Left ventricle myocardium inferior (tissue), 1 donor: ENCODE measurements around the gene NATD1. TPM values are rescaled to one million over a fixed set of nuclear protein-coding genes. Genes with fewer than 3 reads are reported as not detected.

ENCODE experiments used
- DNase-seq: peaks from one replicate; pipeline ENCODE4 v3.0.0-alpha.2; 2020
- H3K27ac ChIP-seq: fragments of 200-600 bp; replicated peaks from 2 replicates; pipeline ENCODE4 v1.8.0; 2021
- H3K27me3 ChIP-seq: fragments of 200-600 bp; 2 replicates; pipeline ENCODE4 v1.8.0; 2021; ENCODE audit warnings: low read depth
- H3K36me3 ChIP-seq: fragments of 200-600 bp; 2 replicates; pipeline ENCODE4 v1.8.0; 2021
- H3K4me1 ChIP-seq: fragments of 200-600 bp; 2 replicates; pipeline ENCODE4 v1.8.0; 2021
- H3K4me3 ChIP-seq: fragments of 200-600 bp; 2 replicates; pipeline ENCODE4 v1.8.0; 2021; ENCODE audit warnings: mild to moderate bottlenecking, moderate library complexity
- H3K9me3 ChIP-seq: fragments of 200-600 bp; replicated peaks from 2 replicates; pipeline ENCODE4 v1.8.0; 2021
- intact Hi-C: fragments of 100-400 bp; cut with micrococcal nuclease; formaldehyde crosslinking; loops from one replicate; pipeline ENCODE4 v1.11.0; 2022
- total RNA-seq: library from RNA; stranded (reverse); fragmentation: NEBNext Ultra II Directional; extraction: Animal tissue kit (Norgen Biotek cat#: 25700); gene quantifications from one replicate; pipeline ENCODE4 v1.2.1, GENCODE V29; 2021
- TF ChIP-seq, protein P1 (sequence below): fragments of 200-600 bp; IDR thresholded peaks from 2 replicates; pipeline ENCODE4 v1.8.0; 2021; ENCODE audit warnings: antibody characterized with exemption, mild to moderate bottlenecking, borderline replicate concordance
- donor health status: DM: no; HTN: yes; CAD: no; lungs with severe emphysema.

The NATD1 gene
- total RNA-seq, 1 donor from 2014 or later: 17.7 TPM

DNA sequence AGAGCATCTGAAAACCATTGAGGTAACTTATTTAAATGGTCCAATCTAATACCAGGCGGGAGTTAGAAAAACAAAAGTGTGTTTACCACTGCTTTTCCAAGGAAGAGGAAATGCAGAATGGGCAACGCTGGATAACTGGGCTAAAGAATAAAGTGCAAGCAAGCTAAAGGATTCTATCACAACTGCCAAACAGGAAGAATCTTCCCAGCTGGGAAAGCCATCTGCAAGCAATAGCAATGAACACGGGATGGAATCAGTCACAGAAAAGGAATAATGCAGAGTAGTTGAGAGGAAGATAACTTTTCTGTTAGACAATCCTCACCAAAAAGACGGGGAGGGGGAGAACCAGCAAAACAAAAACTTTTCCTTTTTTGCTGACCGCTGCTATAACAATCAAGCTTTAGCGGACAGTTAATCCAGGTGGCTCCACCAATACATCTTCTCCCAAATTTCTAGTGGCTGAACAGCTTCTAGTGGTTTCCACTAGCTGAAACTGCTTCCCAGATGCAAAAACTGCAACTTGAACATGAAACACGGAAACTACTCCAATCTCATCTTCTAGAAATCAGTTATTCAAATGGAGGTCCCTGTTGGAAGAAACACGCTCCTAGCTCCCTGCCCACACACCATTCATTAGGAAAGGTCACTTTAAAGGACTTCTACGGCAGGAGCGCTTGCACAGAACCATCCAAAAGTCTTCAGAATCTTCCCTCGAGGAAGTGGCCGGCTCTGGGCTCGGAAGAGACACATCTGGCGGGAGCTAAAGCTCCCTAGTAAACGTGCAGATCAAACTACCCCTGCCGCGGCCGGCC, 40.2 kb downstream of the NATD1 start:
- H3K9me3 ChIP-seq: no peaks in the 10 kb centered on the region
- no peaks in the 10 kb centered on the region for H3K27me3 ChIP-seq
- H3K27ac ChIP-seq: peak overlapping the region; percentile 99
- H3K36me3 ChIP-seq: peaks cover 23% of the 10 kb centered on the region
- peaks cover 76% of the 10 kb centered on the region for H3K4me1 ChIP-seq
- intact Hi-C loops: no loop called here
- peak overlapping the region; percentile 99 for H3K4me3 ChIP-seq
- DNase-seq: no peak
- TF ChIP-seq, protein P1, sequence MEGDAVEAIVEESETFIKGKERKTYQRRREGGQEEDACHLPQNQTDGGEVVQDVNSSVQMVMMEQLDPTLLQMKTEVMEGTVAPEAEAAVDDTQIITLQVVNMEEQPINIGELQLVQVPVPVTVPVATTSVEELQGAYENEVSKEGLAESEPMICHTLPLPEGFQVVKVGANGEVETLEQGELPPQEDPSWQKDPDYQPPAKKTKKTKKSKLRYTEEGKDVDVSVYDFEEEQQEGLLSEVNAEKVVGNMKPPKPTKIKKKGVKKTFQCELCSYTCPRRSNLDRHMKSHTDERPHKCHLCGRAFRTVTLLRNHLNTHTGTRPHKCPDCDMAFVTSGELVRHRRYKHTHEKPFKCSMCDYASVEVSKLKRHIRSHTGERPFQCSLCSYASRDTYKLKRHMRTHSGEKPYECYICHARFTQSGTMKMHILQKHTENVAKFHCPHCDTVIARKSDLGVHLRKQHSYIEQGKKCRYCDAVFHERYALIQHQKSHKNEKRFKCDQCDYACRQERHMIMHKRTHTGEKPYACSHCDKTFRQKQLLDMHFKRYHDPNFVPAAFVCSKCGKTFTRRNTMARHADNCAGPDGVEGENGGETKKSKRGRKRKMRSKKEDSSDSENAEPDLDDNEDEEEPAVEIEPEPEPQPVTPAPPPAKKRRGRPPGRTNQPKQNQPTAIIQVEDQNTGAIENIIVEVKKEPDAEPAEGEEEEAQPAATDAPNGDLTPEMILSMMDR: no peak

DNA sequence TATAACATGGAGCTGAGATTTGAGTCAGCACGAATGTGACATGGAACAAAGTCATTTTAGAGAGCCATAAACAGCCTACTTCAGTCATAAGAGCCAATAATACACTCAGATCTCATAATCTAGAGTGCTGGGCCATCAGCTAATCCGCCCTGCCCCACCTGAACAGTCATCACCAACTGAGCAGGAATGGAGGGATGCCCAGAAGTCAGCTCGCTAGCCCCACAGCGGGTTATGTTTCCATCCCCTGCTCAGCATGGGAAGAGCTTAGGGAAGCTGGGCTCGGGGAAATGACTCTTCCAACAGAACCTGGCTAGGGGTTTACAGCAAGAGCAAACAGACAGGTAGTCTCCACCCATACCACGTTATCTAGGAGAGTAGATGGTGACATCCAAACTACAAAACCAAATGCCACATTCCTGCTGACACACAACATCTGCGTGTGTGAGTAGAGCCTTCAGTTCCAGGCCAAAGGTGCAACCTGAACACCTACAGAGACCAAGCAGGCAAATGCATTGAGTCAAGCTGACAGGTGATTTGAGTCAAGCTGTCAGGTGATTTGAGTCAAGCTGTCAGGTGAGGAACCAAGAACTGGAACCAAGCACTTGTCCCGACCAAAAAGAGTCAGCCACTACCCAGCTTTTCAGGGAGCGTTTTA, 41.3 kb downstream of the NATD1 start:
- Histone ChIP-seq H3K4me1 (peaks cover 86% of the 10 kb centered on the region), H3K27me3 (no peaks in the 10 kb centered on the region), H3K4me3 (peak overlapping the region; percentile 99), H3K36me3 (peaks cover 26% of the 10 kb centered on the region), H3K9me3 (no peaks in the 10 kb centered on the region), H3K27ac (no peak overlapping the region)
- DNase-seq: no peak
- TF ChIP-seq, protein P1: no peak
- intact Hi-C loops: no loop called here

DNA sequence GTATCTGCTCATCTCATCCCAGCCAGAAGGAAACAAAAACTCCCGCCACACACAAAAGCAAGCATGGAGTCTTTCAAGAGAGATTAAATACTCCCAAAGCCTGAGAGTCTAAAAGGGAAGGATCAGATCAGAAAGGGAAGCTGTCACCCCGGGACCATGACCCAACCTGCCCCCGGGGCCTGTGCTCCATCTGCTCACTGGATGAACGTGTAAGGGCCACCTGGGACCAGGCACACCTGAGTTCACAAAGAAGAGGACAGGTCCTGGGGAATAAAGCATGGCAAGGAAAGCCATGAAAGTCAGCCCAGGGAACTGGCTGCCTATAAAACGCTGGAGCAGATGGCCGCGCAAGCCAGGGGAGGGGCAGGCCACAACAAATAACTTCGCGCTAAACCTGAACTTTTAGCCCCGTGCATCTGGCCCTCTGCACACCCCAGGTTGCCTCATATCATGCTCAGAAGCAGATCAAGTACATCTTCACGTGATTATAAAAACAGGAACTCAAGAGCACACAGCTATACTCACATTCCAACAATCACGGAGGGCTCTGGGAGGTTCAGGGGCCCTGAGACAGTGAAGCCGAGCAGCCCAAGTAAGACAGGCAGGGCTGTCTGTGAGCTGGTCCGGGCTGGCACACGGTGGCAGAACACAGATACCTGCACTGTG, 42.7 kb downstream of the NATD1 start:
- intact Hi-C loops: no loop called here
- Histone ChIP-seq H3K4me3 (no peak overlapping the region), H3K27me3 (no peaks in the 10 kb centered on the region), H3K9me3 (no peaks in the 10 kb centered on the region), H3K4me1 (peaks cover 94% of the 10 kb centered on the region), H3K27ac (peak overlapping the region; percentile 74), H3K36me3 (peaks cover 26% of the 10 kb centered on the region)
- no peak for DNase-seq
- TF ChIP-seq, protein P1: no peak

DNA sequence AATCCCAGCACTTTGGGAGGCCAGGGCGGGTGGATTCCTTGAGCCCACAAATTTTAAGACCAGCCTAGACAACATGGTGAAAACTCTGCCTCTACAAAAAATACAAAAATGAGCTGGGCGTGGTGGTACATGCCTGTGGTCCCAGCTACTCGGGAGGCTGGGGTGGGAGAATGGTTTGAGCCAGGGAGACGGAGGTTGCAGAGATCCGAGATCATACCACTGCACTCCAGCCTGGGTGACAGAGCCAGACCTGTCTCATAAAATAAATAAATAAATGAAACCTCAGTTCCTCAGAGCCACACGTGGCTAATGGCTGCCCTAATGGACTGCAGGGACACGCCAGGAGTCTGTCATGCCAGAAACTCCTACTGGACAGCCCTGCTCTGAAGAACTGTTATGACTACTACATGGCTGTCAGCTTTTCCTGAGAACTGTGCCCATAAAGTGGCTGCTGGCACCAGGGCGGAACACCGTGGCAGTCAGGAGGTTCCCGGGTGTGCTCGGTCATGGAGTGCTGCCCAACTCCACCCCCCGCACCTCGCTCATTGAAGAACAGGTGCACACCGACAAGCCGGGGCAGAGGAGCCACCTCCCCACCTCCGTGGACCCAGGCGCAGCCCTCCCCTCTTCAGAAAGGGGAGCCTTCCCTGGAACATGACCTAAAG, 43.6 kb downstream of the NATD1 start:
- Histone ChIP-seq H3K4me3 (peak overlapping the region; percentile 2), H3K9me3 (no peaks in the 10 kb centered on the region), H3K36me3 (peaks cover 26% of the 10 kb centered on the region), H3K27ac (peak overlapping the region; percentile 74), H3K4me1 (peaks cover 94% of the 10 kb centered on the region), H3K27me3 (no peaks in the 10 kb centered on the region)
- TF ChIP-seq, protein P1: no peak
- intact Hi-C loops: no loop called here
- peak; percentile 69 for DNase-seq

DNA sequence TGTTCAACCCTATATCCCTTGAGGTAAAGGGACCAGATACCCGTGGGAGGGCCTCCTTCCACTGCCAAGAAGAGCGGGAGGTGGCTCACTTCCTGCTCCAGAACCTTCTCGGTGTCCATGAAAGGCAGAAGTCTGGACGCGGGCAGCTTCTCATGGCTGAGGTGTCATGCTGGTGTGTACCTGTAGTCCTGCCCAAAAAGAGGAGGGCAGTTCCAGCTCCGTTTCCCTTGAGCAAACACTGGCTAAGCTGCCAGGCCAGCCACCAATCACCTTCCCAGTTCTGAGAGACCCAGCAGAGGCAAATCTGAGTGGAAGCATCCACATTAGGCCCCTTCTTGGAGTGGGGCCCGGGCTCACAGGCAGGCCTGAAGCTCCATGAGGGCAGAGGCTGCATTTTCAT, 44.9 kb downstream of the NATD1 start:
- no peak overlapping the region for H3K4me3 ChIP-seq
- no peaks in the 10 kb centered on the region for H3K9me3 ChIP-seq
- DNase-seq: no peak
- peaks cover 26% of the 10 kb centered on the region for H3K36me3 ChIP-seq
- H3K4me1 ChIP-seq: peaks cover 95% of the 10 kb centered on the region
- peak overlapping the region; percentile 74 for H3K27ac ChIP-seq
- intact Hi-C loops: no loop called here
- no peaks in the 10 kb centered on the region for H3K27me3 ChIP-seq
- TF ChIP-seq, protein P1: no peak
